SU-DHL-6 (cell line): ENCODE measurements around the gene KCNAB3.

Experiments used
- EZH2phosphoT487 ChIP-seq: fragments of 200-600 bp; sonication (generic), shearing (Covaris generic); conservative IDR thresholded peaks from 2 replicates; pipeline ENCODE4 v1.6.1; 2018; ENCODE audit warnings: mild to moderate bottlenecking, antibody characterized with exemption, low read length, moderate library complexity, mixed read lengths
- TF ChIP-seq, protein P1 (sequence below): fragments of 200-600 bp; sonication (generic); IDR thresholded peaks from one replicate; pipeline ENCODE4 v1.5.1; 2017; ENCODE audit warnings: antibody characterized with exemption, mild to moderate bottlenecking, low read length, moderate library complexity; ENCODE audit not compliant: insufficient read depth, poor library complexity, severe bottlenecking

DNA sequence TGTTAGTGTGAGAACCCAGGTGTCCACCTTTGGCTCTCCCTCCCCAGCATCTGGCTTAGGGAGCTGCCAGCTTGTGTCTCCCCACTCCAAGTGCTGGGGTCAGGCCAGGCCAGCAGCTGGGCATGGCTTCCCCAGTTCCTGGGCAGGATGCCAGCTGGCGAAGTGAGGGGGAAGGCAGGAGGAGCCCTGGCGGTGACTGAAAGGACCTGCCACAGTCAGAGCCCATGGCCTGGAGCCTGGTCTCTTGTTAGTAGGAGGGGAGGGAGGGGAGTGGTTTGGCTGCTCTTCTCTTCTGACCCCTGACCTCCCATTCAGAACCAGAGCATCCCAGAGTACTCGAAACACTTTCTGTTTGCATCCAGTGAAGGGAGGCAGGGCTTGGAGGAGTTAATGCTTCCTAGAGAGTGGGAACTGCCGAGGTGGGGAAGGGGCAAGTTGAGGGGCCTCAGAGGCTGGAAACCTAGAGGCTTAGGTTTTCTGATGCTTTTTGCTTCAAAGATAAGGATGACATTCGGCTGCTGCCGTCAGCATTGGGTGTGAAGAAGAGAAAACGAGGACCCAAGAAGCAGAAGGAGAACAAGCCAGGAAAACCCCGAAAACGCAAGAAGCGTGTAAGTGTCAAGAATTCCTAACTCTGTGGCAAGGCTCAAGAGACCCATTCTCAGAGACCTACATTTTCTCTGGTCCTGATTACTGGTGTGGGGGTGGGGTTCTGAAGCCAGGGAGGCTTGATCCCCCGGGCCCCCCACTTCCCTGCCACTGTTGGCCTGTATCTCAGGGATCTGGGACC is 40.3 kb downstream of the KCNAB3 start:
- TF ChIP-seq, protein P1, sequence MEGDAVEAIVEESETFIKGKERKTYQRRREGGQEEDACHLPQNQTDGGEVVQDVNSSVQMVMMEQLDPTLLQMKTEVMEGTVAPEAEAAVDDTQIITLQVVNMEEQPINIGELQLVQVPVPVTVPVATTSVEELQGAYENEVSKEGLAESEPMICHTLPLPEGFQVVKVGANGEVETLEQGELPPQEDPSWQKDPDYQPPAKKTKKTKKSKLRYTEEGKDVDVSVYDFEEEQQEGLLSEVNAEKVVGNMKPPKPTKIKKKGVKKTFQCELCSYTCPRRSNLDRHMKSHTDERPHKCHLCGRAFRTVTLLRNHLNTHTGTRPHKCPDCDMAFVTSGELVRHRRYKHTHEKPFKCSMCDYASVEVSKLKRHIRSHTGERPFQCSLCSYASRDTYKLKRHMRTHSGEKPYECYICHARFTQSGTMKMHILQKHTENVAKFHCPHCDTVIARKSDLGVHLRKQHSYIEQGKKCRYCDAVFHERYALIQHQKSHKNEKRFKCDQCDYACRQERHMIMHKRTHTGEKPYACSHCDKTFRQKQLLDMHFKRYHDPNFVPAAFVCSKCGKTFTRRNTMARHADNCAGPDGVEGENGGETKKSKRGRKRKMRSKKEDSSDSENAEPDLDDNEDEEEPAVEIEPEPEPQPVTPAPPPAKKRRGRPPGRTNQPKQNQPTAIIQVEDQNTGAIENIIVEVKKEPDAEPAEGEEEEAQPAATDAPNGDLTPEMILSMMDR: no peak
- TF ChIP-seq EZH2phosphoT487: no peak
